22Rv1 (cell line): ENCODE data around the gene EIF2D.

ENCODE experiments used
- CTCF ChIP-seq: fragments of 450-650 bp; IDR thresholded peaks from 2 replicates; pipeline ENCODE4 v1.5.1; 2017; ENCODE audit warnings: mild to moderate bottlenecking
- ZFX ChIP-seq: fragments of 450-650 bp; IDR thresholded peaks from 2 replicates; pipeline ENCODE4 v1.6.1; 2017; ENCODE audit warnings: antibody characterized with exemption, borderline replicate concordance

- TF ChIP-seq CTCF, result peak; percentile 89
- no peak for TF ChIP-seq ZFX
These were observed 46.2 kb upstream of the EIF2D start for GRCh38 chr1:206658264-206658980.
